Aorta (tissue), 5 donors: ENCODE measurements around the gene CLPTM1. TPM values are rescaled to one million over a fixed set of nuclear protein-coding genes. Genes with fewer than 3 reads are reported as not detected.

ENCODE experiments used
- ATAC-seq: fragments of 200-7000 bp; cut with Tn5 transposase; one replicate; pipeline ENCODE4 v1.9.1; 2022; ENCODE audit warnings: moderate library complexity; ENCODE audit not compliant: low FRiP score
- DNase-seq, 2 donors: peaks; one replicate each; pipeline ENCODE4 v3.0.0-alpha.2; 2020
- H3K27ac ChIP-seq, 2 donors: one replicate each; pipeline ENCODE4 v1.5.1; 2013; ENCODE audit warnings: low read length in 2 of 2, mild to moderate bottlenecking in 2 of 2, moderate library complexity in 2 of 2, control low read depth in 1 of 2, inconsistent platforms in 1 of 2, low read depth in 1 of 2
- H3K27me3 ChIP-seq, 2 donors: one replicate each; pipeline ENCODE4 v1.6.1; 2013; ENCODE audit warnings: control low read depth in 1 of 2, low read length in 1 of 2, mild to moderate bottlenecking in 1 of 2, moderate library complexity in 1 of 2; ENCODE audit not compliant: insufficient read depth in 2 of 2, control insufficient read depth in 1 of 2
- H3K36me3 ChIP-seq, 2 donors: one replicate each; pipeline ENCODE4 v1.6.1; 2013; ENCODE audit warnings: control low read depth in 1 of 2, low read length in 1 of 2, mild to moderate bottlenecking in 1 of 2; ENCODE audit not compliant: insufficient read depth in 2 of 2, control insufficient read depth in 1 of 2
- H3K4me1 ChIP-seq, 2 donors: one replicate each; pipeline ENCODE4 v1.6.1; 2013; ENCODE audit warnings: low read length in 2 of 2, control low read depth in 1 of 2, mild to moderate bottlenecking in 1 of 2, moderate library complexity in 1 of 2; ENCODE audit not compliant: insufficient read depth in 2 of 2, control insufficient read depth in 1 of 2
- H3K4me3 ChIP-seq, 2 donors: one replicate each; pipeline ENCODE4 v1.5.1; 2013; ENCODE audit warnings: low read length in 2 of 2, control low read depth in 1 of 2, mild to moderate bottlenecking in 1 of 2
- H3K9me3 ChIP-seq: one replicate; pipeline ENCODE4 v1.6.1; 2013; ENCODE audit warnings: mild to moderate bottlenecking, low read length; ENCODE audit not compliant: control insufficient read depth
- WGBS, 2 donors: extraction: QIAGEN DNeasy Blood & Tissue Kit; methylation state at CpG; one replicate each; pipeline ENCODE4 v1.1.7; 2013; 5-methylcytosine and 5-hydroxymethylcytosine counted together
- intact Hi-C, 2 donors: fragments of 100-400 bp; cut with DNase I; formaldehyde crosslinking; loops; one replicate each; pipeline versions ENCODE4 v1.14.2 to v1.15.0; 2022
- polyA plus RNA-seq, 2 donors: library from polyadenylated mRNA; stranded (reverse); fragments of 200-250 nt; gene quantifications; one replicate each; pipeline ENCODE4 v1.2.3, GENCODE V29; 2013
- total RNA-seq, 2 donors: library from RNA; stranded (reverse); fragmentation: NEBNext Ultra II Directional; extraction: Animal tissue kit (Norgen Biotek cat#: 25700); gene quantifications; one replicate each; pipeline ENCODE4 v1.2.1, GENCODE V29; 2021
- donor health status: healthy with polysubstance abuse.
- donor health status: Bipolar disorder and iron deficiency.
- donor health status: DM: no; HTN: no; CAD: no.
- donor health status: DM: no; HTN: no; CAD: no.
- donor health status: DM: yes; HTN: yes; CAD: no.

CLPTM1 gene
- total and polyA plus RNA-seq, 4 donors, result 25.7 to 81.4 (median 71.5) TPM

GRCh38 chr19:44984005-44984404 is 28.8 kb downstream of the CLPTM1 start:
- Histone ChIP-seq H3K27ac (no peak overlapping the region), H3K9me3 (no peaks in the 10 kb centered on the region), H3K4me1 (no peaks in the 10 kb centered on the region), H3K4me3 (no peak overlapping the region), H3K36me3 (peaks cover 0 to 4% of the 10 kb centered on the region in 2 donors), H3K27me3 (no peaks in the 10 kb centered on the region)
- ATAC-seq (no peak), DNase-seq (no peak)
- WGBS, 2 donors, result 84 to 85% methylated on average over 9 of the region's 9 CpGs
- intact Hi-C loops, result no loop called here

GRCh38 chr19:44985445-44985844 is 30.3 kb downstream of the CLPTM1 start:
- Histone ChIP-seq H3K36me3 (peaks cover 0 to 3% of the 10 kb centered on the region in 2 donors), H3K4me3 (no peak overlapping the region), H3K4me1 (no peaks in the 10 kb centered on the region), H3K9me3 (no peaks in the 10 kb centered on the region), H3K27me3 (no peaks in the 10 kb centered on the region), H3K27ac (no peak overlapping the region)
- ATAC-seq (no peak), DNase-seq (no peak)
- 78 to 83% methylated on average over 4 of the region's 4 CpGs for WGBS, 2 donors
- intact Hi-C loops, result no loop called here

- Histone ChIP-seq H3K4me1 (no peaks in the 10 kb centered on the region), H3K4me3 (no peak overlapping the region), H3K36me3 (peaks cover 0 to 8% of the 10 kb centered on the region in 2 donors), H3K27ac (no peak overlapping the region), H3K9me3 (no peaks in the 10 kb centered on the region), H3K27me3 (no peaks in the 10 kb centered on the region)
- 88% methylated on average over 7 of the region's 7 CpGs for WGBS, 2 donors
- intact Hi-C loops, result no loop called here
- ATAC-seq (no peak), DNase-seq (no peak)
These were observed 31.2 kb downstream of the CLPTM1 start for GRCh38 chr19:44986389-44986788.

GRCh38 chr19:44987148-44987675 is 32.0 kb downstream of the CLPTM1 start:
- no peak for ATAC-seq
- H3K27me3 ChIP-seq, result no peaks in the 10 kb centered on the region
- 80 to 83% methylated on average over 20 of the region's 20 CpGs for WGBS, 2 donors

GRCh38 chr19:44988273-44988672 is 33.1 kb downstream of the CLPTM1 start:
- Histone ChIP-seq H3K4me3 (no peak overlapping the region), H3K27ac (no peak overlapping the region), H3K4me1 (no peaks in the 10 kb centered on the region), H3K9me3 (no peaks in the 10 kb centered on the region), H3K36me3 (peaks cover 0 to 7% of the 10 kb centered on the region in 2 donors), H3K27me3 (no peaks in the 10 kb centered on the region)
- ATAC-seq (no peak), DNase-seq (no peak)
- WGBS, 2 donors, result 87 to 89% methylated on average over 7 to 9 of the region's 9 CpGs
- intact Hi-C loops, result no loop called here

More at GRCh38 chr19:44987148-44987675, 32.0 kb downstream of the CLPTM1 start:
- DNase-seq, result no peak
- Histone ChIP-seq H3K9me3 (no peaks in the 10 kb centered on the region), H3K4me3 (no peak overlapping the region), H3K4me1 (no peaks in the 10 kb centered on the region), H3K27ac (no peak overlapping the region), H3K36me3 (peaks cover 0 to 8% of the 10 kb centered on the region in 2 donors)
- intact Hi-C loops, result no loop called here

- Histone ChIP-seq H3K27me3 (no peaks in the 10 kb centered on the region), H3K36me3 (peaks cover 0 to 7% of the 10 kb centered on the region in 2 donors), H3K4me3 (no peak overlapping the region), H3K27ac (no peak overlapping the region), H3K9me3 (no peaks in the 10 kb centered on the region), H3K4me1 (no peaks in the 10 kb centered on the region)
- DNase-seq, result peak; percentile 78 to 89
- 72 to 74% methylated on average over 15 of the region's 15 CpGs for WGBS, 2 donors
- intact Hi-C loops, result no loop called here
- no peak for ATAC-seq
These were observed 33.8 kb downstream of the CLPTM1 start for GRCh38 chr19:44988896-44989556.

- Histone ChIP-seq H3K4me1 (no peaks in the 10 kb centered on the region), H3K27me3 (no peaks in the 10 kb centered on the region), H3K9me3 (no peaks in the 10 kb centered on the region), H3K36me3 (peaks cover 0 to 7% of the 10 kb centered on the region in 2 donors), H3K4me3 (no peak overlapping the region), H3K27ac (no peak overlapping the region)
- ATAC-seq (no peak), DNase-seq (no peak)
- 88 to 89% methylated on average over 14 of the region's 14 CpGs for WGBS, 2 donors
- intact Hi-C loops, result no loop called here
These were observed 35.3 kb downstream of the CLPTM1 start for GRCh38 chr19:44990459-44990858.

GRCh38 chr19:44990966-44991365 is 35.8 kb downstream of the CLPTM1 start:
- 94% methylated on average over 12 of the region's 12 CpGs for WGBS, 2 donors
- Histone ChIP-seq H3K36me3 (peaks cover 0 to 7% of the 10 kb centered on the region in 2 donors), H3K27ac (no peak overlapping the region), H3K4me3 (no peak overlapping the region), H3K9me3 (no peaks in the 10 kb centered on the region), H3K27me3 (no peaks in the 10 kb centered on the region), H3K4me1 (no peaks in the 10 kb centered on the region)
- DNase-seq (no peak), ATAC-seq (no peak)
- intact Hi-C loops, result no loop called here
